ENCODE data around the gene PLCG1. TPM values are rescaled to one million over a fixed set of nuclear protein-coding genes. Genes with fewer than 3 reads are reported as not detected.

Gene PLCG1
- total RNA-seq, 2 experiments from 2014 or later: 395 to 406 TPM

- no peaks in the 10 kb centered on the region for H3K27me3 Mint-ChIP-seq (ENCODE audit: low read depth)
- ChIA-PET POLR2A (interaction anchor here (1.8 to 15.3 kb wide), 2 partner anchors 9 kb away, joined by 12 to 343 read pairs; partner anchors contain the start of gene PLCG1), CTCF (interaction anchor here (1.0 to 16.0 kb wide), 6 partner anchors 9 to 194 kb away, joined by 3 to 347 read pairs (median 4); partner anchors contain the start of gene LPIN3)
- peaks cover 99% of the 10 kb centered on the region for H3K4me1 Mint-ChIP-seq (ENCODE audit: low read depth)
- peak overlapping the region; percentile 16 for H3K4me3 Mint-ChIP-seq
- no peaks in the 10 kb centered on the region for H3K9me3 Mint-ChIP-seq (ENCODE audit: insufficient read depth)
- no peak for ATAC-seq
- peak overlapping the region; percentile 94 for H3K27ac Mint-ChIP-seq
- peaks cover 77% of the 10 kb centered on the region for H3K36me3 Mint-ChIP-seq (ENCODE audit: low read depth)
- DNase-seq: no peak
These were observed 8.7 kb downstream of the PLCG1 start for GRCh38 chr20:41145821-41146620.

DNA sequence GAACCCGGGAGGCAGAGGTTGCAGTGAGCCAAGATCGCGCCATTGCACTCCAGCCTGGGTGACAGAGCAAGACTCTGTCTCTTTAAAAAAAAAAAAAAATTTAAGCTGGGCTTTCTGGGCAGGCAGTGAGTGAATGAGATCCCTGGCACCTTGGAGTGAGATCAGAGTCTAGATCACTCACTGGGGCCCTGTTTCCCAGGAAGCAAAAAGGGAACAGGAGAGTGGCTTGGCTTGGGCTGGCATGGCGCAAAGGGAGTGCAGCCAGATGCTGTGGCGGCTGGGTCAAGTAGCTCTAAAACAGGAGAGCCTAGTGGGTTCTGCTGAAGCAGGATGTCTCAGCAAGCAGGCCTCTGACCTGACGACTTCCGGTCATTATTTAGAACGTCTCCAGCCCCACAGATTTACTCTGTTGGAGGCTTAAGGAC, 10.4 kb downstream of the PLCG1 start:
- Mint-ChIP-seq H3K4me1 (ENCODE audit: low read depth) (peaks cover 99% of the 10 kb centered on the region), H3K36me3 (ENCODE audit: low read depth) (peaks cover 82% of the 10 kb centered on the region), H3K27me3 (ENCODE audit: low read depth) (no peaks in the 10 kb centered on the region), H3K27ac (peak overlapping the region; percentile 80), H3K4me3 (peak overlapping the region; percentile 26), H3K9me3 (ENCODE audit: insufficient read depth) (no peaks in the 10 kb centered on the region)
- ATAC-seq (no peak), DNase-seq (no peak)
- ChIA-PET CTCF (interaction anchor here (1.1 to 16.0 kb wide), 5 partner anchors 7 to 192 kb away, joined by 4 to 347 read pairs (median 5); partner anchors contain the start of gene LPIN3), POLR2A (interaction anchor here (15.3 kb wide), 1 partner anchor 8 kb away, joined by 343 read pairs; no protein-coding TSS in a partner anchor)

DNA sequence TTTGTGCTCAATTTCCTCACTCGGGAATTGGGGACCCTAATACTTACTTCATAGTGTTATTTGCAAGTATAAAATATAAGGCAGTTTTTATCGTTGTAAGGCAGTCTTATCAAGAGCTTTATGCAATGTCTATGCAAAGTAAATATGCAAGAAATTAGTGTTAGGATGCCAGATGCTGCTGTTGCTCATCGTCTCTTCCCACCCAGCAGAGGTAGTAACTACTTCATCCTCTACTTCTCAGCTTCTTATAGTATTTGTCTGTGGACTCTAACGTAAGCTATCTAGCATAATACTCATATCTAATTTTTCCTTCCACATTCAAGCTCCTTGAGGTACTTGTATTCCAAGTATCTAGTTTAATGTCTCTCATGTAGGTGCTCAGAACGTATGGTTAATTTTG, 11.6 kb downstream of the PLCG1 start:
- Mint-ChIP-seq H3K27ac (peak overlapping the region; percentile 81), H3K36me3 (ENCODE audit: low read depth) (peaks cover 80% of the 10 kb centered on the region), H3K4me3 (no peak overlapping the region), H3K4me1 (ENCODE audit: low read depth) (peaks cover 94% of the 10 kb centered on the region), H3K27me3 (ENCODE audit: low read depth) (no peaks in the 10 kb centered on the region), H3K9me3 (ENCODE audit: insufficient read depth) (no peaks in the 10 kb centered on the region)
- no peak for DNase-seq
- ChIA-PET POLR2A (interaction anchor here (1.0 to 12.6 kb wide), 3 partner anchors 8 to 93 kb away, joined by 3 to 343 read pairs (median 5); partner anchors contain the start of gene PLCG1), CTCF (interaction anchor here (0.6 to 13.3 kb wide), 4 partner anchors 9 to 53 kb away, joined by 3 to 347 read pairs (median 7); partner anchors contain the start of gene PLCG1)
- no peak for ATAC-seq

GRCh38 chr20:41150664-41151063, 13.3 kb downstream of the PLCG1 start:
- Mint-ChIP-seq H3K36me3 (ENCODE audit: low read depth) (peaks cover 81% of the 10 kb centered on the region), H3K9me3 (ENCODE audit: insufficient read depth) (no peaks in the 10 kb centered on the region)
- CTCF ChIA-PET: interaction anchor here (0.7 to 13.3 kb wide), 3 partner anchors 11 to 189 kb away, joined by 3 to 347 read pairs (median 3); partner anchors contain the start of gene PLCG1

GRCh38 chr20:41151134-41151869, 14.0 kb downstream of the PLCG1 start:
- no peaks in the 10 kb centered on the region for H3K27me3 Mint-ChIP-seq (ENCODE audit: low read depth)

More at GRCh38 chr20:41150664-41151063, 13.3 kb downstream of the PLCG1 start:
- peak overlapping the region; percentile 88 for H3K27ac Mint-ChIP-seq
- ATAC-seq (peak; percentile 65), DNase-seq (no peak)
- H3K4me3 Mint-ChIP-seq: peak overlapping the region; percentile 51
- H3K27me3 Mint-ChIP-seq (ENCODE audit: low read depth): no peaks in the 10 kb centered on the region
- POLR2A ChIA-PET: interaction anchor here (12.6 kb wide), 1 partner anchor 10 kb away, joined by 343 read pairs; the partner anchor contains the start of gene PLCG1
- H3K4me1 Mint-ChIP-seq (ENCODE audit: low read depth): peaks cover 94% of the 10 kb centered on the region

DNA sequence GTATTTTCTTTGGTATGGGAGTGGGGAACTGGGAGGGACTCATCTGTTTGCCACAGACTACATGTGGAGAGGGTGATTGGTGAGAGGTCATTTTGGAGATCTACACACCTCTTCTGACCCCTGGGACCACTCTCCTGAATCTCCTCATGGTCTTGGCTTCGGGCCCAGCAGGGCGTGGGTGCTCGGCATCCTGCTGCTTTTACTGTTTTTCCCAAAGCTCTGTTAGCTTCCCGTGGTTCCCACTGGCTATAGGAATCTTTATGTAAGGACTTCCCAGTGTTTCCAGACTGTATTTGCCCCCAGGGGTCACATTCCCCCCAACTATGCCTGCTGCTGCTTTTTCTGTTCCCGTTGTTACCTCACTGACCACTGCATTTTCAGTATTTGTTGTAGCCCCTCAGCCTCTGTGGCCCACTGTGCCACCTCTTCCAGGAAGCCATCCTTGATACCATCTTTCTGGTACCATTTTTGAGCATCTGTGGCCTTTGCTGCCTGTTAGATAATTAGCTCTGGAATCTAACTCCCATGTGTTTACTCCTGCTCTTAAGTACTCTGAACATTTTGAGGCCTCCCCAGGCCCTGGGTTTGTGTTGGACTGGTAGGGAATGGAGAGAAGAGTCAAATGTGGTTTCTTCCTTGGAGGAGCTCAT, 14.9 kb downstream of the PLCG1 start:
- peak overlapping the region; percentile 44 for H3K4me3 Mint-ChIP-seq
- no peaks in the 10 kb centered on the region for H3K27me3 Mint-ChIP-seq (ENCODE audit: low read depth)
- H3K9me3 Mint-ChIP-seq (ENCODE audit: insufficient read depth): no peaks in the 10 kb centered on the region
- DNase-seq (no peak), ATAC-seq (no peak)
- CTCF ChIA-PET: interaction anchor here (0.7 to 13.3 kb wide), 4 partner anchors 12 to 162 kb away, joined by 3 to 347 read pairs (median 3); partner anchors contain the start of gene PLCG1
- peak overlapping the region; percentile 85 for H3K27ac Mint-ChIP-seq
- H3K36me3 Mint-ChIP-seq (ENCODE audit: low read depth): peaks cover 74% of the 10 kb centered on the region
- H3K4me1 Mint-ChIP-seq (ENCODE audit: low read depth): peaks cover 94% of the 10 kb centered on the region
- POLR2A ChIA-PET: interaction anchor here (0.7 to 12.6 kb wide), 3 partner anchors 12 to 463 kb away, joined by 3 to 343 read pairs (median 3); partner anchors contain the start of gene PLCG1

More at GRCh38 chr20:41151134-41151869, 14.0 kb downstream of the PLCG1 start:
- ATAC-seq (peak; percentile 4), DNase-seq (no peak)
- Mint-ChIP-seq H3K4me3 (peak overlapping the region; percentile 51), H3K9me3 (ENCODE audit: insufficient read depth) (no peaks in the 10 kb centered on the region), H3K27ac (peak overlapping the region; percentile 88), H3K36me3 (ENCODE audit: low read depth) (peaks cover 79% of the 10 kb centered on the region), H3K4me1 (ENCODE audit: low read depth) (peaks cover 94% of the 10 kb centered on the region)
- ChIA-PET POLR2A (interaction anchor here (0.7 to 12.6 kb wide), 2 partner anchors 11 to 462 kb away, joined by 3 to 343 read pairs; partner anchors contain the start of gene PLCG1), CTCF (interaction anchor here (1.5 to 13.3 kb wide), 2 partner anchors 11 to 19 kb away, joined by 3 to 347 read pairs; partner anchors contain the start of gene PLCG1)

- peaks cover 77% of the 10 kb centered on the region for H3K36me3 Mint-ChIP-seq (ENCODE audit: low read depth)
- peak overlapping the region; percentile 100 for H3K27ac Mint-ChIP-seq
- ATAC-seq (no peak), DNase-seq (no peak)
- peaks cover 94% of the 10 kb centered on the region for H3K4me1 Mint-ChIP-seq (ENCODE audit: low read depth)
- ChIA-PET POLR2A (interaction anchor here (12.6 kb wide), 1 partner anchor 14 kb away, joined by 343 read pairs; the partner anchor contains the start of gene PLCG1), CTCF (interaction anchor here (0.7 to 13.3 kb wide), 6 partner anchors 15 to 188 kb away, joined by 3 to 347 read pairs (median 4); partner anchors contain the start of gene PLCG1)
- no peaks in the 10 kb centered on the region for H3K27me3 Mint-ChIP-seq (ENCODE audit: low read depth)
- H3K9me3 Mint-ChIP-seq (ENCODE audit: insufficient read depth): no peaks in the 10 kb centered on the region
- peak overlapping the region; percentile 61 for H3K4me3 Mint-ChIP-seq
These were observed 17.3 kb downstream of the PLCG1 start for GRCh38 chr20:41154436-41155176.

DNA sequence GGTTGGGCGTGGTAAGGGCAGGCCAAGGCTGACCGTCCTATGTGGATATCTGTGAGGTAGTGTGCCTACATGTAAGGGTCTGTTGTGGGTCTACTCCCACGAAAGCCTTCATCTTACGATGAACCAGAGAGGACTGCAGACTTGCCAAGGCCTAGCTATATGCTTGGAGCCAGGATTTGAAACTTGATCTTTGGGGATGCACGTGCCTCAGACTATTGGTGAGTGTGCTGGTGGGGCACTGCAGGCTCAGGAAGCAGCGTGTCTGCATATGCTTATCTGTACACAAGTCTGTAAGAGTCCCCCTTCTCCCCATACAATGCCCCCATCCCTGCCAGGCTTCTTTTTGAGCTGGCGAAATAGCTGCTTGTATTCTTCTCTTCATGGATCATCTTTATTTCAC, 17.9 kb downstream of the PLCG1 start:
- peaks cover 96% of the 10 kb centered on the region for H3K4me1 Mint-ChIP-seq (ENCODE audit: low read depth)
- peaks cover 82% of the 10 kb centered on the region for H3K36me3 Mint-ChIP-seq (ENCODE audit: low read depth)
- ATAC-seq: no peak
- CTCF ChIA-PET: interaction anchor here (0.7 to 13.3 kb wide), 7 partner anchors 15 to 189 kb away, joined by 3 to 347 read pairs (median 3); partner anchors contain the start of gene PLCG1
- H3K27me3 Mint-ChIP-seq (ENCODE audit: low read depth): no peaks in the 10 kb centered on the region
- no peak for DNase-seq
- H3K27ac Mint-ChIP-seq: peak overlapping the region; percentile 100
- no peaks in the 10 kb centered on the region for H3K9me3 Mint-ChIP-seq (ENCODE audit: insufficient read depth)
- POLR2A ChIA-PET: interaction anchor here (12.6 kb wide), 1 partner anchor 15 kb away, joined by 343 read pairs; the partner anchor contains the start of gene PLCG1
- peak overlapping the region; percentile 89 for H3K4me3 Mint-ChIP-seq

GRCh38 chr20:41158082-41158625, 20.8 kb downstream of the PLCG1 start:
- ChIA-PET POLR2A (interaction anchor here (1.0 to 12.6 kb wide), 7 partner anchors 9 to 171 kb away, joined by 3 to 343 read pairs (median 7); partner anchors contain the start of gene PLCG1), CTCF (interaction anchor here (0.6 to 13.3 kb wide), 13 partner anchors 9 to 477 kb away, joined by 3 to 347 read pairs (median 7); partner anchors contain the start of genes LPIN3 and PLCG1)
- Mint-ChIP-seq H3K27me3 (ENCODE audit: low read depth) (no peaks in the 10 kb centered on the region), H3K9me3 (ENCODE audit: insufficient read depth) (no peaks in the 10 kb centered on the region), H3K4me1 (ENCODE audit: low read depth) (peaks cover 90% of the 10 kb centered on the region), H3K27ac (peak overlapping the region; percentile 100), H3K36me3 (ENCODE audit: low read depth) (peaks cover 82% of the 10 kb centered on the region), H3K4me3 (peak overlapping the region; percentile 89)
- DNase-seq (no peak), ATAC-seq (no peak)
